Astrocyte of the spinal cord (primary cell): ENCODE measurements around the gene PKHD1.

Source experiments
- DNase-seq: peaks from one replicate; pipeline ENCODE4 v3.0.0; 2011; ENCODE audit warnings: low read depth, low spot score
- H3K4me3 ChIP-seq: 2 replicates; pipeline ENCODE4 v1.5.1; 2011; ENCODE audit warnings: low read depth, mild to moderate bottlenecking, low read length, moderate library complexity
- in situ Hi-C: cut with HindIII; loops from 2 replicates; pipeline ENCODE4 v1.10.0; 2017; ENCODE audit warnings: low sequenced_read_pairs
- TF ChIP-seq, protein P1 (sequence below): IDR thresholded peaks from 2 replicates; pipeline ENCODE4 v1.5.1; 2012; ENCODE audit warnings: low read depth, mild to moderate bottlenecking, low read length, inconsistent platforms

The PKHD1 gene

GRCh38 chr6:52020945-52021570 is 66.4 kb downstream of the PKHD1 start:
- peak; percentile 27 for DNase-seq
- in situ Hi-C loops = no loop called here
- no peak overlapping the region for H3K4me3 ChIP-seq
- TF ChIP-seq, protein P1, sequence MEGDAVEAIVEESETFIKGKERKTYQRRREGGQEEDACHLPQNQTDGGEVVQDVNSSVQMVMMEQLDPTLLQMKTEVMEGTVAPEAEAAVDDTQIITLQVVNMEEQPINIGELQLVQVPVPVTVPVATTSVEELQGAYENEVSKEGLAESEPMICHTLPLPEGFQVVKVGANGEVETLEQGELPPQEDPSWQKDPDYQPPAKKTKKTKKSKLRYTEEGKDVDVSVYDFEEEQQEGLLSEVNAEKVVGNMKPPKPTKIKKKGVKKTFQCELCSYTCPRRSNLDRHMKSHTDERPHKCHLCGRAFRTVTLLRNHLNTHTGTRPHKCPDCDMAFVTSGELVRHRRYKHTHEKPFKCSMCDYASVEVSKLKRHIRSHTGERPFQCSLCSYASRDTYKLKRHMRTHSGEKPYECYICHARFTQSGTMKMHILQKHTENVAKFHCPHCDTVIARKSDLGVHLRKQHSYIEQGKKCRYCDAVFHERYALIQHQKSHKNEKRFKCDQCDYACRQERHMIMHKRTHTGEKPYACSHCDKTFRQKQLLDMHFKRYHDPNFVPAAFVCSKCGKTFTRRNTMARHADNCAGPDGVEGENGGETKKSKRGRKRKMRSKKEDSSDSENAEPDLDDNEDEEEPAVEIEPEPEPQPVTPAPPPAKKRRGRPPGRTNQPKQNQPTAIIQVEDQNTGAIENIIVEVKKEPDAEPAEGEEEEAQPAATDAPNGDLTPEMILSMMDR = peak; percentile 53

- no peak overlapping the region for H3K4me3 ChIP-seq
- TF ChIP-seq, protein P1 = no peak
- no peak for DNase-seq
- in situ Hi-C loops = no loop called here
These were observed 67.5 kb downstream of the PKHD1 start for GRCh38 chr6:52019881-52020280.

DNA sequence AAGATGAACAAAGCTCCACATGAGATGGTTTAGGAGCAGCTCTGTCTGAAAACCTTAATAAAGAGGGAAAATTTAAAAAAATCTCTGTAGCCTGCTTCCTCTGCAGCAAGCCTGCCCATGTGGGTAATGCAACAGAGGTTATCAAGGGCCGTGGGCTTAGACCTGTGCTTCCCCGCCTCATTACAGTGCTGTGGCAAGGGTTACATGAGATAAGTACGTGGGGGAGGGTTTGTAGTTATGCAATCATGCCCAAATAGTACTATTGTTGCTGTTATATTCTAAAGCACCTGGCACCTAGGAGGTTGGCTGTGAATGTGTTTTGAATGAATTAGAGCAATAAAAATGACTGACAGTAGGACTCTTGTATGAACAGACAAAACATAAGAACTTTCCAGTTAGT is 68.3 kb downstream of the PKHD1 start:
- TF ChIP-seq, protein P1 = no peak
- no peak overlapping the region for H3K4me3 ChIP-seq
- in situ Hi-C loops = no loop called here
- no peak for DNase-seq

DNA sequence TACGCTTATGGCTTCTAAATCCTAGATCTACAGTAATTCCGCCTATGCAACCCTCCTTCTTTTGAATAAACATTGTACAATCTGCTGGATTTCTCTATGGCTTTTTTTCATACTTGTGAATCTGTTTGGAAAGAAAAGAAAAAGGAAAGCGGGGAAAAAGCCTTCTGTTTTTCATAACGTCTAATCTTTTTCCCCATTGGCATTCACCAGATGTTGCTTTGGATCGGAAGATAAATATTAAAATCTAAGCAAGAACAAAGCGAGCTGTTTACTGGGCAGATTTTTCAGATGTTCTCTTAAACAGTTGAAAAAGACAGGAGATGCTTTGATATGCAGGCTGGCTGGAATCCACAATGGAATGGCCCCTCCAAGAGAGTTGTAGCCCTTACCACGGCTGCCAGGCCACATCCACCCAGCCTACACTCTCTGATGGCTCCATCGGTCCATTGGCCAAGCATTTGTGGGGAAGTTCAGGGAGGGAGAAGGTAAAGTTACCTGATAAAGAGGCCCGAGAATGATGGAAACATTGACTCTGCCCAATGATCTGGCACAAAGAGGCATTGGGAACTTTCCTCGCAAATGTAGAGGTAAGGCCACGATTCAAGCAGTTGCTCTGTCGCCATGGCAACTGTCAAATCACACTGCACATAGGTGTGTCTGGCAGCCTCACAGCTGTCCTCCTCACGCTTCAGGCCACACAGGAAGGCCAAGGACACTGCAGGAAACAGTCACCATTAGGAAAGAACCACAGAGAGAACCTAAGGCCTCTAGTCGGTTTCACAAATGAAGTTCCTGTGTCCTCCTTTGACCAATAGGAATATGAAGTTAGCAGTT is 70.3 kb downstream of the PKHD1 start:
- TF ChIP-seq, protein P1 = no peak
- no peak for DNase-seq
- in situ Hi-C loops = no loop called here
- no peak overlapping the region for H3K4me3 ChIP-seq

- H3K4me3 ChIP-seq = no peak overlapping the region
- TF ChIP-seq, protein P1 = no peak
- in situ Hi-C loops = no loop called here
- DNase-seq = no peak
These were observed 71.5 kb downstream of the PKHD1 start for GRCh38 chr6:52015953-52016352.

GRCh38 chr6:52014391-52014790 is 73.0 kb downstream of the PKHD1 start:
- TF ChIP-seq, protein P1 = no peak
- no peak overlapping the region for H3K4me3 ChIP-seq
- no peak for DNase-seq
- in situ Hi-C loops = no loop called here
